H9 (cell line): ENCODE measurements around the gene SH3BP5. TPM values are rescaled to one million over a fixed set of nuclear protein-coding genes. Genes with fewer than 3 reads are reported as not detected.

ENCODE experiments used
- DNase-seq: peaks from one replicate; pipeline ENCODE4 v3.0.0-alpha.2; 2017
- H2AFZ ChIP-seq: one replicate; pipeline ENCODE4 v1.6.1; 2013; ENCODE audit warnings: mild to moderate bottlenecking, low read length, control low read depth, moderate library complexity
- H2AK5ac ChIP-seq: 2 replicates; pipeline ENCODE4 v1.6.1; 2013; ENCODE audit warnings: low read length, control low read depth, mixed read lengths; ENCODE audit not compliant: insufficient read length
- H2BK120ac ChIP-seq: one replicate; pipeline ENCODE4 v1.6.1; 2013; ENCODE audit warnings: low read depth, mild to moderate bottlenecking, low read length, control low read depth, inconsistent platforms; ENCODE audit not compliant: poor library complexity, severe bottlenecking
- H2BK12ac ChIP-seq: 2 replicates; pipeline ENCODE4 v1.6.1; 2013; ENCODE audit warnings: low read length, control low read depth, mixed read lengths, low read depth; ENCODE audit not compliant: insufficient read length
- H2BK15ac ChIP-seq: 2 replicates; pipeline ENCODE4 v1.6.1; 2013; ENCODE audit warnings: low read depth, low read length, control low read depth
- H2BK20ac ChIP-seq: one replicate; pipeline ENCODE4 v1.6.1; 2013; ENCODE audit warnings: low read depth, mild to moderate bottlenecking, low read length, control low read depth, inconsistent platforms; ENCODE audit not compliant: poor library complexity, severe bottlenecking
- H2BK5ac ChIP-seq: 2 replicates; pipeline ENCODE4 v1.6.1; 2013; ENCODE audit warnings: low read length, control low read depth, mixed read lengths; ENCODE audit not compliant: insufficient read length
- H3K14ac ChIP-seq: 2 replicates; pipeline ENCODE4 v1.6.1; 2013; ENCODE audit warnings: low read length, control low read depth; ENCODE audit not compliant: insufficient read depth
- H3K18ac ChIP-seq: 2 replicates; pipeline ENCODE4 v1.6.1; 2013; ENCODE audit warnings: low read depth, mild to moderate bottlenecking, mixed read lengths, low read length, control low read depth; ENCODE audit not compliant: insufficient read length
- H3K23ac ChIP-seq: 2 replicates; pipeline ENCODE4 v1.6.1; 2013; ENCODE audit warnings: low read length, control low read depth, mixed read lengths, low read depth; ENCODE audit not compliant: insufficient read length
- H3K23me2 ChIP-seq: 2 replicates; pipeline ENCODE4 v1.6.1; 2013; ENCODE audit warnings: low read depth, mild to moderate bottlenecking, mixed read lengths, low read length, control low read depth; ENCODE audit not compliant: insufficient read length, poor library complexity, severe bottlenecking
- H3K27ac ChIP-seq: 2 replicates; pipeline ENCODE4 v1.5.1; 2013; ENCODE audit warnings: low read length, control low read depth, mixed read lengths, low read depth; ENCODE audit not compliant: insufficient read length
- H3K27me3 ChIP-seq: 2 replicates; pipeline ENCODE4 v1.6.1; 2013; ENCODE audit warnings: low read length, control low read depth, inconsistent platforms; ENCODE audit not compliant: insufficient read depth
- H3K4ac ChIP-seq: 2 replicates; pipeline ENCODE4 v1.6.1; 2013; ENCODE audit warnings: low read depth, mild to moderate bottlenecking, control low read depth, inconsistent platforms, low read length, moderate library complexity
- H3K4me1 ChIP-seq: 2 replicates; pipeline ENCODE4 v1.6.1; 2013; ENCODE audit warnings: low read length, control low read depth, inconsistent platforms; ENCODE audit not compliant: insufficient read depth
- H3K4me2 ChIP-seq: 2 replicates; pipeline ENCODE4 v1.6.1; 2013; ENCODE audit warnings: low read length, control low read depth, mixed read lengths; ENCODE audit not compliant: insufficient read length, insufficient read depth
- H3K56ac ChIP-seq: 2 replicates; pipeline ENCODE4 v1.6.1; 2013; ENCODE audit warnings: low read depth, mild to moderate bottlenecking, mixed read lengths, low read length, control low read depth; ENCODE audit not compliant: insufficient read length
- H3K79me1 ChIP-seq: 2 replicates; pipeline ENCODE4 v1.6.1; 2013; ENCODE audit warnings: low read depth, mild to moderate bottlenecking, moderate library complexity, low read length, control low read depth, inconsistent platforms; ENCODE audit not compliant: insufficient read depth, poor library complexity, severe bottlenecking
- H3K79me2 ChIP-seq: 2 replicates; pipeline ENCODE4 v1.6.1; 2013; ENCODE audit warnings: low read length, control low read depth, inconsistent platforms; ENCODE audit not compliant: insufficient read depth
- H3K9ac ChIP-seq: 2 replicates; pipeline ENCODE4 v1.6.1; 2013; ENCODE audit warnings: low read length, control low read depth, mixed read lengths; ENCODE audit not compliant: insufficient read length; ENCODE audit errors: extremely low read depth
- H3K9me3 ChIP-seq: one replicate; pipeline ENCODE4 v1.6.1; 2013; ENCODE audit warnings: low read depth, low read length, inconsistent platforms; ENCODE audit not compliant: control insufficient read depth
- H3T11ph ChIP-seq: one replicate; pipeline ENCODE4 v1.6.1; 2013; ENCODE audit warnings: mild to moderate bottlenecking, low read length, control low read depth, inconsistent platforms
- H4K20me1 ChIP-seq: one replicate; pipeline ENCODE4 v1.6.1; 2013; ENCODE audit not compliant: control insufficient read depth, insufficient read length, insufficient read depth
- H4K5ac ChIP-seq: 2 replicates; pipeline ENCODE4 v1.6.1; 2013; ENCODE audit warnings: low read depth, mild to moderate bottlenecking, mixed read lengths, low read length, control low read depth; ENCODE audit not compliant: insufficient read length
- H4K8ac ChIP-seq: replicated peaks from 2 replicates; pipeline ENCODE4 v1.6.1; 2013; ENCODE audit warnings: low read length, control low read depth, mixed read lengths, low read depth; ENCODE audit not compliant: insufficient read length
- H4K91ac ChIP-seq: 2 replicates; pipeline ENCODE4 v1.6.1; 2013; ENCODE audit warnings: low read depth, mild to moderate bottlenecking, moderate library complexity, mixed read lengths, low read length, control low read depth; ENCODE audit not compliant: insufficient read length
- H3K27ac Mint-ChIP-seq, 3 experiments: 2 replicates in 2 of 3; 3 replicates in 1 of 3; pipeline ENCODE4 v1.8.0; 2020 to 2021; ENCODE audit warnings: mixed read lengths in 3 of 3, mild to moderate bottlenecking in 1 of 3, moderate library complexity in 1 of 3
- H3K27me3 Mint-ChIP-seq: 2 replicates; pipeline ENCODE4 v1.8.0; 2021; ENCODE audit warnings: low read depth, mild to moderate bottlenecking, moderate library complexity, mixed read lengths
- H3K36me3 Mint-ChIP-seq, 3 experiments: 2 replicates in 2 of 3; 3 replicates in 1 of 3; pipeline ENCODE4 v1.8.0; 2020 to 2021; ENCODE audit warnings: low read depth in 3 of 3, mixed read lengths in 3 of 3; ENCODE audit not compliant: insufficient read depth in 1 of 3
- H3K4me1 Mint-ChIP-seq, 2 experiments: 2 replicates each; pipeline ENCODE4 v1.8.0; 2020; ENCODE audit warnings: mixed read lengths in 2 of 2
- H3K4me3 Mint-ChIP-seq, 2 experiments: 2 replicates in 1 of 2; 3 replicates in 1 of 2; pipeline ENCODE4 v1.8.0; 2020 to 2021; ENCODE audit warnings: mild to moderate bottlenecking in 2 of 2, mixed read lengths in 2 of 2, moderate library complexity in 1 of 2
- H3K9me3 Mint-ChIP-seq, 2 experiments: 2 replicates in 1 of 2; 3 replicates in 1 of 2; pipeline ENCODE4 v1.8.0; 2020; ENCODE audit warnings: mild to moderate bottlenecking in 2 of 2, mixed read lengths in 2 of 2, moderate library complexity in 1 of 2
- CTCF ChIP-seq: fragments of 200-600 bp; sonication (generic); conservative IDR thresholded peaks from 3 replicates; pipeline ENCODE4 v1.8.0; 2021; ENCODE audit warnings: antibody characterized with exemption, mild to moderate bottlenecking
- WGBS: extraction: QIAGEN DNeasy Blood & Tissue Kit; methylation state at CpG from one replicate; pipeline ENCODE4 v1.1.7; 2013; ENCODE audit warnings: missing lambda C conversion rate, low lambda C conversion rate, mixed read lengths; ENCODE audit not compliant: insufficient read length; ENCODE audit errors: extremely low coverage; 5-methylcytosine and 5-hydroxymethylcytosine counted together
- total RNA-seq: library from RNA; stranded (reverse); gene quantifications from 2 replicates; pipeline ENCODE4 v1.2.1, GENCODE V29; 2021

SH3BP5 gene
- total RNA-seq, 1 experiment from 2014 or later, result 6.8 TPM

DNA sequence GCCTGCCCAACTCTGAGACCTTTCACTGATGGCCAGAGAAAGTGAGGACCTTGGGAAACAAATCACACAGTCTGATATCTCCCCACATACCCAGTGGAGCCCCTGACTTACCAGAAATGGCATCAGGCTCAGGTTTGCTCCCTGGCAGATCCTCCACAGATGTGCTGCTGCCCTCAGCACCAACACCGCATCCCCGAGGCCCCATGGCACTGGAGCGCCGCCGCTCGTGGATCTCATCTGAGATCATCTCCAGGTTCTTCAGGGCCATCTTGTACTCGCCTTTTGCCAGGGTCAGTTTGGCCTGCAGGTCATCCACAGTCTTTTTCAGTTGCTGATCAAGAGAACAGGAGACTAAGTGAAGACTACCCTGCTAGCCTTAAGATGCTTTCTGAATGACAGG is 73.7 kb downstream of the SH3BP5 start:
- Histone ChIP-seq H4K91ac (no peak overlapping the region), H2AFZ (no peak overlapping the region), H2BK12ac (no peak overlapping the region), H3K9me3 (no peaks in the 10 kb centered on the region), H4K20me1 (no peaks in the 10 kb centered on the region), H3K27ac (no peak overlapping the region), H3K9ac (no peak overlapping the region), H3K23ac (no peak overlapping the region), H4K5ac (no peak overlapping the region), H3K4ac (no peak overlapping the region), H2BK15ac (no peak overlapping the region), H2BK20ac (no peak overlapping the region), H3K4me2 (no peak overlapping the region), H3T11ph (no peak overlapping the region), H4K8ac (no peak overlapping the region), H3K4me1 (no peaks in the 10 kb centered on the region), H3K79me2 (no peaks in the 10 kb centered on the region), H2AK5ac (no peak overlapping the region), H2BK5ac (no peak overlapping the region), H3K56ac (no peak overlapping the region), H3K79me1 (no peaks in the 10 kb centered on the region), H3K14ac (no peak overlapping the region), H3K27me3 (no peaks in the 10 kb centered on the region), H3K23me2 (no peaks in the 10 kb centered on the region), H3K18ac (no peak overlapping the region), H2BK120ac (no peak overlapping the region)
- Mint-ChIP-seq H3K27ac (no peak overlapping the region), H3K4me1 (peaks cover 0 to 7% of the 10 kb centered on the region in 2 experiments; a peak in 2 of 4 replicates), H3K9me3 (no peaks in the 10 kb centered on the region; a peak in 1 of 5 replicates), H3K36me3 (peaks cover 8 to 46% (median 17%) of the 10 kb centered on the region in 3 experiments; a peak in 5 of 7 replicates), H3K27me3 (no peaks in the 10 kb centered on the region), H3K4me3 (no peak overlapping the region)
- no peak for DNase-seq
- WGBS, result no CpG with 5 or more reads among the region's 7 CpGs
- TF ChIP-seq CTCF, result no peak
